ENCODE results near the gene HAO1.

Gene HAO1

DNA sequence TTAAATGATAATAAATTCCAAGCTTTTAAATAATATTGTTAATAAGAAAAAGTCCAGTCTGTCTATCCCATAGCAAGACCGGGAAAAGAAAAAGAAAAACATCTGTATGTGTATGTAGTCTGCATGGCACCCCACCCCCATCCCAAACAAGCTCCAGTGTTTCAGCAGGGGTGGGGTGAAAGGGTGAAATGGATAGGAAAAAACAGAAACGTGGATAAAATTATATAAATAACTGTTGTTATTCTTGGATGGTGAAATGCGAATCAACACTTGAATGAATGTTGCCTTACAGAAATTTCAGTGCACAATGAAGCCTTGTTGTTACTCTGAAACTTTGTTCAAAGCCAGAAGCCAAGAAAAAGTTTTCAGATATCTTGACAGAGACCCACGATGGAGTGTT is 31.4 kb downstream of the HAO1 start:
- H3K27ac ChIP-seq, result no peak overlapping the region
- TF ChIP-seq, protein P1, sequence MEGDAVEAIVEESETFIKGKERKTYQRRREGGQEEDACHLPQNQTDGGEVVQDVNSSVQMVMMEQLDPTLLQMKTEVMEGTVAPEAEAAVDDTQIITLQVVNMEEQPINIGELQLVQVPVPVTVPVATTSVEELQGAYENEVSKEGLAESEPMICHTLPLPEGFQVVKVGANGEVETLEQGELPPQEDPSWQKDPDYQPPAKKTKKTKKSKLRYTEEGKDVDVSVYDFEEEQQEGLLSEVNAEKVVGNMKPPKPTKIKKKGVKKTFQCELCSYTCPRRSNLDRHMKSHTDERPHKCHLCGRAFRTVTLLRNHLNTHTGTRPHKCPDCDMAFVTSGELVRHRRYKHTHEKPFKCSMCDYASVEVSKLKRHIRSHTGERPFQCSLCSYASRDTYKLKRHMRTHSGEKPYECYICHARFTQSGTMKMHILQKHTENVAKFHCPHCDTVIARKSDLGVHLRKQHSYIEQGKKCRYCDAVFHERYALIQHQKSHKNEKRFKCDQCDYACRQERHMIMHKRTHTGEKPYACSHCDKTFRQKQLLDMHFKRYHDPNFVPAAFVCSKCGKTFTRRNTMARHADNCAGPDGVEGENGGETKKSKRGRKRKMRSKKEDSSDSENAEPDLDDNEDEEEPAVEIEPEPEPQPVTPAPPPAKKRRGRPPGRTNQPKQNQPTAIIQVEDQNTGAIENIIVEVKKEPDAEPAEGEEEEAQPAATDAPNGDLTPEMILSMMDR (conservative IDR thresholded peaks at IDR 0.05), result no peak

DNA sequence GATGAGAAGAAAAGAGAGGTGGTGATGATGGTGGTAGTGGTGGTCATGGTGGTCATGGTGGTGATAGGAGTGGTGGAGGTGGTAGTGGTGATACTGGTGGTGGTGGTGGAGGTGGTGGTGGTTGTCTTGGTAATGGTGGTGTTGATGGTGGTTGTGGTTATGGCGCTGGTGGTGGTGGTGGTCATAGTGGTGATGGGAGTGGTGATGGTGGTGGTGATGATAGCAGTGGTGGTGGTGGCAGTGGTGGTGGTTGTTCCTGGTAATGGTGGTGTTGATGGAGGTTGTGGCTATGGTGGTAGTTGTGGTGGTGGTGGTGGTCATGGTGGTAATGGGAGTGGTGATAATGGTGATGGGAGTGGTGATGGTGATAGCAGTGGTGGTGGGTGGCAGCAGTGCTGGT is 36.8 kb downstream of the HAO1 start:
- TF ChIP-seq, protein P1 (conservative IDR thresholded peaks at IDR 0.05), result no peak
- H3K27ac ChIP-seq, result no peak overlapping the region

DNA sequence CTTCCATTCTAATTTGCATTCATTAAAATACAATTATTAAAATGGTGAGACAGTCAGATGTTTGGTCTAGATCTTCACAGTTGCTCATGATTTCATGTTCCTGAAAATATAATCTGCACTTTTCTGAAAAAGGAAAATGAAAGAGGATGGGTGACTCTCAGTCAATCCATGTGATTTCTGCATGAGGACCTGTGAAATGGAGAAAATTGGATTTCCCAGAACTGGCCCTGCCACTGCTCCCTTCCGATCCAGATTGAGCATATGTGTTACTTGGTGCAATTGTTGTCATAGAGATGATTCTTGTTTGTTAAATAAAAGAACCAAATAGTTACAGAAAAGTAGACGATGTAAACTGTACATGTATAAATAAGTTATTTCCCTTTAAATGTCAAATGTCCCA is 37.4 kb downstream of the HAO1 start:
- TF ChIP-seq, protein P1 (conservative IDR thresholded peaks at IDR 0.05), result no peak
- no peak overlapping the region for H3K27ac ChIP-seq

DNA sequence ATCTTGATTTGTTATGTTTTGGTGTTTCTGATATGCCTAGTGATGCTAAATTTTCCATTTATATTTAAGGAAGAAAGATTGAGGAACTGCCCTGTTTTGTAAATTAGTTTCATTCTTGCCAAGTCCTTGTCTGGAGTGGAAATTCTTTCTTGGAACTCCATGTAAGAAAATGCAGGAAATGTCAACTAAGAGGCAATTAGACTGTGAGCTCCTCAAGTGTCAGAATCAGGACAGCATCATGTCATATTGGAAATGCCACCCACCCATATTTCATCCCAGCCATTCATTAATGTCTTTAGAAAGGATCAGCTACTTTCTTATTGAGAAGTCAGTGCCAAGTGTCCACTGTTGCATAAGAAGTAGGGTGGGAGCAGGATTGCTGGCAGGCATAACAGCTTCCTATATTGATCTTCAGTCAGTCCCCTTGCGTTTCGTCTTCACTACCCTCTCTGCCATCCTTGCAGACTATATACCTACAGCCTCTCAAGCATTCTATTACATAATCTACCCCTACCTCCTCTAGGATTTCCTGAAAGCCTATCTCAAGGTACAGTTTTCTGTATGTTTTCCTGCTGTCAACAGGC is 42.4 kb downstream of the HAO1 start:
- no peak overlapping the region for H3K27ac ChIP-seq
- TF ChIP-seq, protein P1 (conservative IDR thresholded peaks at IDR 0.05), result no peak

DNA sequence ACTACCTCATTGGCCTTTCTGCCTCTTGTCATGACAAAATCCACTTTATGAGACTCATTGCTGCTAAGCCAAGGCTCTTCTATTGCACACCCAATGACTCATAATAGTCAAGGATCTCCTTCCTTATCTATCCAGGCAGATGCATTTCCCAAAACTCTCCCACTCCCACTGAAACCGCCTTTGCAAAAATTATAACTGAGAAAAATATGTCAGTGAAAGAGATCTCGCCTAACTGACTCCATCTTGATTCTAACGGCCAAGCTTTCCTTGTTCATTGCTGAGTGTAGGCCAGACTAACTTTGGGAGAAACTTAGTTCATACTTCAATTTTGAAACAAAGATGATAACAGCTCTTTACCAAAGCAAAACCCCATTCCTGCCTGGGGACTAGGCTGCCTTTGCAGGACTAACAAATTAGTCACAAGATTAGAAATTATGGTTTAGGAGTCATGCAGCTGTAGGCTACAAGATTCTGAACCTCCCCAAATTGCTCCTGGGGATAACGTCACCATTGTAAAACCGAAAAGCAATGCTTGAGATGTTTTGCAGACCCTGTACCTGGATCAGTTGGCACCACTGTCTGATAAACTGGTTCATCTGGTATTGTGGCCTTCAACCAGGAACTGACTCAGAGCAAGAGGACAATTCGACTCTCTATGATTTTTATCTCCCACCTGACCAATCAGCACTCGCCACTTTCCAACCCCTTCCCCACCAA is 47.1 kb downstream of the HAO1 start:
- no peak overlapping the region for H3K27ac ChIP-seq
- TF ChIP-seq, protein P1 (conservative IDR thresholded peaks at IDR 0.05), result no peak

DNA sequence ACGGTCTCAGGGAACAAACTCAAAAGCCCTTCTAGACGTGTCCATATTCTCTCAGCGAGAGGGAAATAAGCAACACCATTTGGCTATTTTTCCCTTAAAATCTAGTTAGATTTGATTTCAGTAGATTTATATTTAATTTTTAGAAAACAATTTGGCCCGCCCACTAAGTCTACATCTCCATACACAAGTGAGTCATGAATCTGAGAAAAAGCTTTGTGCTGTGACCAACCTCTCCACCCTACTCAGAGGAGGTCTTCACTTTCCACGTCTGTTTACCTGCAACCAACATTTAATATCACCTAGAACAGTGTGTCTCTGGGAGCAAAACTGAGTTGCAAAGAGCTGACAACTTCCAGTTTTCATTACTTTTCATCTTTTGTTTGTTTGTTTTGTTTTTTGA is 48.6 kb downstream of the HAO1 start:
- no peak overlapping the region for H3K27ac ChIP-seq
- TF ChIP-seq, protein P1 (conservative IDR thresholded peaks at IDR 0.05), result no peak

DNA sequence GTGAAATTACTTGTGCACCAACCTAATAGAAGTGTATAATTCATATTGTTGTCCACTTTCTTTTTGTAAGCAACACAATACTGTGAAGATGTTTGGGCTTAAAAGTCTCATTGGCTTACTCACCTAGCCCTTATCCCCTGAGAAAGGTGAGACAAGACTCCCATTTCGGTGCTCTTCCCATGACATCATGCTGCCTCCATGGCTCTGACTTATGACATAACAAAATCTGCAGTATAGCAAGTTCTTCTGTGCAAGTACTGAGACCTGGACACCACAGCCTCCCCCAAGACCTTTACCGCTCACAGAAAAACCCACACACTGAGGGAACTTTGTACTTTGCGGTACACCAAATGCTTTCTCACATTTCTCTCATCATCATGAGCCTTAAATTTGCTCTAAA is 50.5 kb downstream of the HAO1 start:
- TF ChIP-seq, protein P1 (conservative IDR thresholded peaks at IDR 0.05), result no peak
- H3K27ac ChIP-seq, result no peak overlapping the region

Data from VCaP (cell line).